Endothelial cell of umbilical vein (primary cell): ENCODE measurements around the gene MT1E. TPM values are rescaled to one million over a fixed set of nuclear protein-coding genes. Genes with fewer than 3 reads are reported as not detected.

Experiments
- BruUV-seq: library from RNA; stranded (reverse); fragments of 400-500 nt; replicated peaks from 2 replicates; lab custom pipeline; 2021; lab: Mats Ljungman, UMichigan
- CTCF ChIA-PET: fragments of 300-600, 350-600 bp; sonication (Branson Sonifier 250); formaldehyde crosslinking; loops from one replicate; lab custom pipeline; 2021; ENCODE audit warnings: antibody characterized with exemption, inconsistent platforms; lab: Charles Lee
- POLR2A ChIA-PET: fragments of 300-600, 350-600 bp; sonication (Branson Sonifier 250); formaldehyde crosslinking; loops from one replicate; lab custom pipeline; 2021; ENCODE audit warnings: antibody characterized with exemption, inconsistent platforms; lab: Charles Lee
- DNase-seq: peaks from one replicate; pipeline ENCODE4 v3.0.0-alpha.2; 2011; ENCODE audit warnings: low read depth, low spot score
- FAIRE-seq: peaks from 2 replicates; lab custom pipeline; 2011; peaks lifted over from hg19 to GRCh38; lab: Jason Lieb, UNC
- H2AFZ ChIP-seq: 2 replicates; pipeline ENCODE4 v1.6.0; 2012; ENCODE audit warnings: low read depth, low read length, control low read depth, inconsistent platforms
- H3K27ac ChIP-seq: 2 replicates; pipeline ENCODE4 v1.5.1; 2011; ENCODE audit warnings: low read depth, mild to moderate bottlenecking, control low read depth, low read length, moderate library complexity; ENCODE audit not compliant: insufficient read depth
- H3K27me3 ChIP-seq, 2 experiments: 2 replicates each; pipeline versions ENCODE4 v1.6.0 to v1.6.1; 2011; ENCODE audit warnings: low read length in 2 of 2, mixed read lengths in 1 of 2; ENCODE audit not compliant: control insufficient read depth in 2 of 2, insufficient read depth in 2 of 2
- H3K36me3 ChIP-seq, 2 experiments: 2 replicates in 1 of 2; 3 replicates in 1 of 2; pipeline ENCODE4 v1.5.1; 2011; ENCODE audit warnings: low read length in 2 of 2, mild to moderate bottlenecking in 1 of 2, moderate library complexity in 1 of 2; ENCODE audit not compliant: control insufficient read depth in 2 of 2, insufficient read depth in 2 of 2; ENCODE audit errors: extremely low read depth in 1 of 2
- H3K4me1 ChIP-seq: 3 replicates; pipeline ENCODE4 v1.5.1; 2011; ENCODE audit warnings: mild to moderate bottlenecking, low read length; ENCODE audit not compliant: control insufficient read depth, insufficient read depth; ENCODE audit errors: extremely low read depth
- H3K4me2 ChIP-seq: 2 replicates; pipeline ENCODE4 v1.6.1; 2011; ENCODE audit warnings: low read length, control low read depth, mixed read lengths; ENCODE audit not compliant: insufficient read depth
- H3K4me3 ChIP-seq, 3 experiments: fragments of 200-600 bp in 1 of 3; sonication (generic), shearing (Covaris generic) in 1 of 3; replicated peaks in 1 of 3; 2 replicates each; pipeline ENCODE4 v1.5.1; 2011 to 2016; ENCODE audit warnings: control low read depth in 3 of 3, low read length in 3 of 3, mild to moderate bottlenecking in 2 of 3, inconsistent platforms in 1 of 3, low read depth in 1 of 3, moderate library complexity in 1 of 3; ENCODE audit not compliant: insufficient read depth in 1 of 3
- H3K79me2 ChIP-seq: 2 replicates; pipeline ENCODE4 v1.6.0; 2012; ENCODE audit warnings: low read length, inconsistent platforms; ENCODE audit not compliant: control insufficient read depth, insufficient read depth
- H3K9ac ChIP-seq: replicated peaks from 2 replicates; pipeline ENCODE3; 2011; ENCODE audit warnings: low read length, control low read depth; ENCODE audit not compliant: insufficient read depth; ENCODE audit errors: extremely low read depth
- H3K9me1 ChIP-seq: replicated peaks from 3 replicates; pipeline ENCODE4 v1.6.0; 2011; ENCODE audit warnings: mild to moderate bottlenecking, low read length; ENCODE audit not compliant: control insufficient read depth, insufficient read depth; ENCODE audit errors: extremely low read depth
- H3K9me3 ChIP-seq: replicated peaks from 2 replicates; pipeline ENCODE4 v1.5.1; 2012; ENCODE audit warnings: low read length, inconsistent platforms; ENCODE audit not compliant: control insufficient read depth, insufficient read depth
- H4K20me1 ChIP-seq: replicated peaks from 2 replicates; pipeline ENCODE3; 2011; ENCODE audit warnings: mild to moderate bottlenecking, low read length; ENCODE audit not compliant: control insufficient read depth, insufficient read depth; ENCODE audit errors: extremely low read depth
- EZH2 ChIP-seq: IDR thresholded peaks from 2 replicates; pipeline ENCODE4 v1.6.1; 2012; ENCODE audit warnings: borderline replicate concordance, low read depth, mild to moderate bottlenecking, moderate library complexity, low read length, inconsistent platforms; ENCODE audit not compliant: severe bottlenecking
- FOS ChIP-seq: IDR thresholded peaks from 2 replicates; pipeline ENCODE4 v1.6.1; 2011; ENCODE audit warnings: mild to moderate bottlenecking, low read length, moderate library complexity, borderline replicate concordance; ENCODE audit not compliant: insufficient read depth
- JUN ChIP-seq: IDR thresholded peaks from 2 replicates; pipeline ENCODE4 v1.6.1; 2011; ENCODE audit warnings: borderline replicate concordance, low read depth; ENCODE audit not compliant: insufficient read length, insufficient read depth
- POLR2A ChIP-seq: IDR thresholded peaks from 2 replicates; pipeline ENCODE4 v1.6.1; 2012; ENCODE audit warnings: low read depth, mild to moderate bottlenecking, control low read depth, low read length
- POLR2AphosphoS5 ChIP-seq: IDR thresholded peaks from 2 replicates; pipeline ENCODE4 v1.6.1; 2012; ENCODE audit warnings: low read depth, mild to moderate bottlenecking, control low read depth, low read length, moderate library complexity; ENCODE audit not compliant: insufficient read depth
- dilution Hi-C: fragments of 300-500 bp; cut with MboI; formaldehyde crosslinking; loops from one replicate; pipeline ENCODE4 v1.15.0; 2019; ENCODE audit warnings: low sequenced_read_pairs; ENCODE audit not compliant: extremely low pct_ligation_motif_present
- intact Hi-C: fragments of 100-400 bp; cut with micrococcal nuclease; formaldehyde crosslinking; loops from one replicate; pipeline ENCODE4 v1.10.0; 2022
- polyA plus RNA-seq, 4 experiments: library from polyadenylated mRNA; depleted of rRNA in 3 of 4; stranded (reverse) in 3 of 4; unstranded in 1 of 4; fragments of >200 nt; gene quantifications; 2 replicates each; pipeline versions ENCODE4 v1.2.1 to v1.2.3, GENCODE V29; 2011 to 2012; ENCODE audit warnings: missing spikeins in 1 of 4
- total RNA-seq: library from RNA; stranded (reverse); gene quantifications from 2 replicates; pipeline ENCODE4 v1.2.3, GENCODE V29; 2021
- TF ChIP-seq, protein P1 (sequence below): IDR thresholded peaks from 2 replicates; pipeline ENCODE4 v1.6.1; 2011; ENCODE audit not compliant: insufficient read depth, insufficient read length

The MT1E gene
- total and polyA plus RNA-seq, 2 donors (not counting 3 experiments of a cell fraction or from before 2014, with no cell fraction given), result 208 to 346 TPM

DNA sequence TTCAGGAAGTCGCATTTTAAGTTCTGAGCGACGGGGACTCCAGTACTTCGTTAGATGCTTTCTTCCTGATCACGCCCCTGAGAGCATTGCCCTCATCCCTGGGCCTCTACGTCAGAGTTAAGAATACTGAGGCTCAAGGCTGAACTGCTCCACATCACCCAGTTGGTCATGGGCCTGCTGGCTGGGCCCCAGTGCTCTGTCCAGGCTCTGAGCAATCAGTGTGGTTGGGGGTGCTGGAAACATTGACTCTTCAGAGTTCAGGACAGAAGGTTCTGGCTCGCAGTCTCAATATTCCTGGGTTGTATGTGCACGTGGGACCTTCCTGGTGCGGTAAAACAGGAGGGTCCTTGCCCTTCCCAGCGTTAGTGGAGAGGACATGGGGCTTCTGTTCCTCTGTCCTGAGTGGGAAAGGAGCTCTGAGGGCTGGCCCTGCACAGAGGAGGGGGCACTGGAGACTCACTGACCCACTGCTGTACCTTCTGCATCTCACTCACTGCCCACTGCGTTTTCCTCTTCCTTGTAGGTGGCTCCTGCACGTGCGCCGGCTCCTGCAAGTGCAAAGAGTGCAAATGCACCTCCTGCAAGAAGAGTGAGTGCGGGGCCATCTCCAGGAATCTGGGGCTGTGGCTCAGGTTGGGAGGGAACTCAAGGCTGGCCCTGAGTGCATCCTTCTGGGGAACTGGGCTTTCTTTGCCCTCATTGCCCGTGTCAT lies 518 bp downstream of the MT1E start:
- BruUV-seq, result TSS peak; percentile 94
- peak overlapping the region; percentile 90 for H2AFZ ChIP-seq
- no peak for FAIRE-seq
- no peak for TF ChIP-seq POLR2A
- TF ChIP-seq, protein P1, sequence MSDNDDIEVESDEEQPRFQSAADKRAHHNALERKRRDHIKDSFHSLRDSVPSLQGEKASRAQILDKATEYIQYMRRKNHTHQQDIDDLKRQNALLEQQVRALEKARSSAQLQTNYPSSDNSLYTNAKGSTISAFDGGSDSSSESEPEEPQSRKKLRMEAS, result no peak
- no peak for TF ChIP-seq EZH2
- no peak for TF ChIP-seq POLR2AphosphoS5
- no peak for TF ChIP-seq FOS
- no peak for TF ChIP-seq JUN
- no peaks in the 10 kb centered on the region for H3K27me3 ChIP-seq
- peak overlapping the region; percentile 75 for H3K4me2 ChIP-seq
- POLR2A ChIA-PET, result interaction anchor here (0.6 to 3.3 kb wide), 11 partner anchors 8 to 163 kb away, joined by 3 to 51 read pairs (median 4); partner anchors contain the start of gene MT2A
- H3K4me1 ChIP-seq, result peaks cover 12% of the 10 kb centered on the region
- H3K36me3 ChIP-seq, result no peaks in the 10 kb centered on the region
- peaks cover 12% of the 10 kb centered on the region for H3K79me2 ChIP-seq
- intact Hi-C loops (loop anchor here (1.0 kb wide), 2 partner anchors 8 to 19 kb away; no protein-coding TSS in a partner anchor), dilution Hi-C loops (no loop called here)
- H4K20me1 ChIP-seq, result no peaks in the 10 kb centered on the region
- peak overlapping the region; percentile 68 for H3K9ac ChIP-seq
- no peaks in the 10 kb centered on the region for H3K9me3 ChIP-seq
- CTCF ChIA-PET, result interaction anchor here (0.9 to 2.5 kb wide), 11 partner anchors 8 to 75 kb away, joined by 3 to 11 read pairs (median 4); partner anchors contain the start of gene MT2A
- no peak for DNase-seq
- peak overlapping the region; percentile 61 for H3K27ac ChIP-seq
- H3K4me3 ChIP-seq, result peak overlapping the region; percentile 21 to 74 (median 64)
- H3K9me1 ChIP-seq, result no peaks in the 10 kb centered on the region
